Loucy (cell line): ENCODE measurements around the gene SV2B.

Experiments
- H2AFZ ChIP-seq: fragments of 200-600 bp; sonication (generic); 2 replicates; pipeline ENCODE4 v1.6.0; 2016; ENCODE audit warnings: antibody characterized with exemption, mild to moderate bottlenecking, low read length, moderate library complexity
- H3F3A ChIP-seq: fragments of 200-600 bp; 2 replicates; pipeline ENCODE4 v1.6.0; 2016; ENCODE audit warnings: antibody characterized with exemption, low read depth, mild to moderate bottlenecking
- H3K27me3 ChIP-seq: fragments of 200-600 bp; sonication (generic); 2 replicates; pipeline ENCODE4 v1.6.1; 2014; ENCODE audit warnings: low read length, mild to moderate bottlenecking; ENCODE audit not compliant: insufficient read depth, poor library complexity, severe bottlenecking
- H3K36me3 ChIP-seq: fragments of 200-600 bp; sonication (generic); 2 replicates; pipeline ENCODE4 v1.6.1; 2016; ENCODE audit warnings: low read length; ENCODE audit not compliant: insufficient read depth
- H3K4me1 ChIP-seq: fragments of 200-600 bp; sonication (generic); 2 replicates; pipeline ENCODE4 v1.5.1; 2014; ENCODE audit warnings: low read length, mild to moderate bottlenecking; ENCODE audit not compliant: insufficient read depth, poor library complexity, severe bottlenecking
- H3K4me2 ChIP-seq: fragments of 200-600 bp; sonication (generic); 2 replicates; pipeline ENCODE4 v1.6.0; 2014; ENCODE audit warnings: antibody characterized with exemption, low read length, low read depth, mild to moderate bottlenecking; ENCODE audit not compliant: poor library complexity, severe bottlenecking
- H3K4me3 ChIP-seq: fragments of 200-600 bp; sonication (generic); 2 replicates; pipeline ENCODE4 v1.5.1; 2014; ENCODE audit warnings: low read length, mild to moderate bottlenecking, mixed read lengths; ENCODE audit not compliant: poor library complexity, severe bottlenecking
- H3K79me2 ChIP-seq: fragments of 200-600 bp; sonication (generic); 2 replicates; pipeline ENCODE4 v1.6.1; 2014; ENCODE audit warnings: low read length; ENCODE audit not compliant: insufficient read depth
- H3K9ac ChIP-seq: fragments of 200-600 bp; sonication (generic); 2 replicates; pipeline ENCODE4 v1.6.0; 2014; ENCODE audit warnings: mild to moderate bottlenecking, low read depth, low read length, moderate library complexity; ENCODE audit not compliant: poor library complexity, severe bottlenecking
- H3K9me2 ChIP-seq: fragments of 200-600 bp; sonication (generic); replicated peaks from 2 replicates; pipeline ENCODE4 v1.6.1; 2016; ENCODE audit warnings: low read depth, low read length, mixed read lengths
- H3K9me3 ChIP-seq: fragments of 200-600 bp; sonication (generic); 2 replicates; pipeline ENCODE4 v1.6.1; 2014; ENCODE audit warnings: mild to moderate bottlenecking, antibody characterized with exemption, low read length, low read depth; ENCODE audit not compliant: insufficient read depth
- H4K20me1 ChIP-seq: fragments of 200-600 bp; sonication (generic); 2 replicates; pipeline ENCODE4 v1.6.0; 2014; ENCODE audit warnings: antibody characterized with exemption, low read length, mild to moderate bottlenecking; ENCODE audit not compliant: insufficient read depth, poor library complexity, severe bottlenecking
- EZH2phosphoT487 ChIP-seq: fragments of 200-600 bp; IDR thresholded peaks from 2 replicates; pipeline ENCODE4 v1.6.1; 2018; ENCODE audit warnings: antibody characterized with exemption, mild to moderate bottlenecking, moderate library complexity, borderline replicate concordance
- TF ChIP-seq, protein P1 (sequence below): fragments of 200-600 bp; sonication (generic); conservative IDR thresholded peaks from 2 replicates; pipeline ENCODE4 v1.5.1; 2014; ENCODE audit warnings: mild to moderate bottlenecking, antibody characterized with exemption, low read length

Gene SV2B

DNA sequence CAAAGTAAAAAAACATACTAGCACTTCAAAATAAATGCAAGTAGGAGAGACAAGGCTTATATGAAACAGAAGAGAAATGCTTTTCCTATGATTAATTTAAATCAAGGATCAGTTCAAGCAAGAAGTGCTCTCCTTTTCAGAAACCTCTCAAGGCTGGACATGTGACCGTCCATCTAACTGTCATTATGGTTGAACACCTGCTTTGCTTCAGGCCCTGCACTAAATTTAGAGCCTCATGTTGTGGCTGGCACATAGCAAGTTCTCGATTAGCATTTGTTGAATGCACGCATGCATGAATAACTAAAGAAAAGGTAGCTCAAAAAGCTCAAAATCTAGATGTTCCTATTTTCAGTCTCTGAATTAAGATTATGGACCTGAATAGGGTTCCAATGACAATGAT, 82.0 kb downstream of the SV2B start:
- no peak overlapping the region for H2AFZ ChIP-seq
- no peaks in the 10 kb centered on the region for H3K4me1 ChIP-seq
- H3F3A ChIP-seq = no peaks in the 10 kb centered on the region
- H3K27me3 ChIP-seq = peaks cover 5% of the 10 kb centered on the region
- no peak overlapping the region for H3K9ac ChIP-seq
- no peak overlapping the region for H3K4me3 ChIP-seq
- no peaks in the 10 kb centered on the region for H3K9me2 ChIP-seq
- H3K9me3 ChIP-seq = no peaks in the 10 kb centered on the region
- no peaks in the 10 kb centered on the region for H3K79me2 ChIP-seq
- TF ChIP-seq, protein P1, sequence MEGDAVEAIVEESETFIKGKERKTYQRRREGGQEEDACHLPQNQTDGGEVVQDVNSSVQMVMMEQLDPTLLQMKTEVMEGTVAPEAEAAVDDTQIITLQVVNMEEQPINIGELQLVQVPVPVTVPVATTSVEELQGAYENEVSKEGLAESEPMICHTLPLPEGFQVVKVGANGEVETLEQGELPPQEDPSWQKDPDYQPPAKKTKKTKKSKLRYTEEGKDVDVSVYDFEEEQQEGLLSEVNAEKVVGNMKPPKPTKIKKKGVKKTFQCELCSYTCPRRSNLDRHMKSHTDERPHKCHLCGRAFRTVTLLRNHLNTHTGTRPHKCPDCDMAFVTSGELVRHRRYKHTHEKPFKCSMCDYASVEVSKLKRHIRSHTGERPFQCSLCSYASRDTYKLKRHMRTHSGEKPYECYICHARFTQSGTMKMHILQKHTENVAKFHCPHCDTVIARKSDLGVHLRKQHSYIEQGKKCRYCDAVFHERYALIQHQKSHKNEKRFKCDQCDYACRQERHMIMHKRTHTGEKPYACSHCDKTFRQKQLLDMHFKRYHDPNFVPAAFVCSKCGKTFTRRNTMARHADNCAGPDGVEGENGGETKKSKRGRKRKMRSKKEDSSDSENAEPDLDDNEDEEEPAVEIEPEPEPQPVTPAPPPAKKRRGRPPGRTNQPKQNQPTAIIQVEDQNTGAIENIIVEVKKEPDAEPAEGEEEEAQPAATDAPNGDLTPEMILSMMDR = no peak
- no peak for TF ChIP-seq EZH2phosphoT487
- no peak overlapping the region for H3K4me2 ChIP-seq
- no peaks in the 10 kb centered on the region for H4K20me1 ChIP-seq
- no peaks in the 10 kb centered on the region for H3K36me3 ChIP-seq

DNA sequence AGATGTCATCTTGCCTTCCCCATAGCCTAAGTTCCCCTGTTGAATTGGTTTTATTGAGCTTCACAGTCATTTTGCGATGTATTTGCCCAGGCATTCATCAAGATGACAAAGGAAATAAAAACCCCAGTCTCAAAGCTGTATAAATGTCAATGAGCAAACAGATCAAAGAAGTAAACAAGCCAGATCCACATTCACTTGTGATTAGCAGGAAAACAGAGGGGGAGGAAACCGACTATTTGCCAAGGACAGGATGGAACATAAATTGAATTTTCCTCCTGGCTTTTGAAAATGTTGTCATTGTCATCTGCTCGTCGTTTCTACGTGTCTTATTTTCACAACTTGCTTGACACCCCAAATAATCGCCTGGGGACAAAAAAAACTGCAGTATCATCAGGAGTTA, 83.5 kb downstream of the SV2B start:
- Histone ChIP-seq H4K20me1 (no peaks in the 10 kb centered on the region), H3K9ac (no peak overlapping the region), H3K4me1 (no peaks in the 10 kb centered on the region), H3F3A (no peaks in the 10 kb centered on the region), H3K36me3 (no peaks in the 10 kb centered on the region), H3K79me2 (no peaks in the 10 kb centered on the region), H3K27me3 (peaks cover 5% of the 10 kb centered on the region), H3K9me2 (no peaks in the 10 kb centered on the region), H3K4me2 (no peak overlapping the region), H3K9me3 (no peaks in the 10 kb centered on the region), H2AFZ (no peak overlapping the region), H3K4me3 (no peak overlapping the region)
- TF ChIP-seq, protein P1 = no peak
- TF ChIP-seq EZH2phosphoT487 = no peak

DNA sequence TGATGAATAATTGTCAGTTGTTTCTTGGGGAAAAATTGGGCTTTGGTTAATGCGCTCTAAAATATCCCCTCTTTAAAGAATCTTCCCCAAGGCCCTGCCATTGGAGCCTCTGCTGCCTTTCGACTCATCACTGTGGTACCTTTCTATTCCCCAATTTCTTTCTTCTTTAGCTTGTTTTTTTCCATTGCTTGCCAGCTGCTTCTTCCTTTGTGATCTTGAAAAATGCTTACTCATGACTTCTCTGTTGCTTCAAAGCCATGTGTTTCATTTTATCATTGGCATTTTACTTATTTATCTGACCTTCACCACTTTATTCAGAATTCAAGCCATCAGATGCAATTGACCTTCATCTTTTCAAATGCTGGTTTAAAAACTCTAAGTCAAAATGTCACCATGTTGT, 84.4 kb downstream of the SV2B start:
- no peaks in the 10 kb centered on the region for H3K36me3 ChIP-seq

More for the DNA sequence above, 84.4 kb downstream of the SV2B start:
- Histone ChIP-seq H3K4me3 (no peak overlapping the region), H3K4me2 (no peak overlapping the region), H3K79me2 (no peaks in the 10 kb centered on the region), H3K9me3 (no peaks in the 10 kb centered on the region), H2AFZ (no peak overlapping the region), H3K4me1 (no peaks in the 10 kb centered on the region), H3K9me2 (no peaks in the 10 kb centered on the region), H4K20me1 (no peaks in the 10 kb centered on the region), H3K27me3 (peaks cover 5% of the 10 kb centered on the region), H3K9ac (no peak overlapping the region), H3F3A (no peaks in the 10 kb centered on the region)
- TF ChIP-seq EZH2phosphoT487 = no peak
- TF ChIP-seq, protein P1 = no peak
